NCI-H2107 treated with DMSO at 0.1 percent for 48 hours (cell line): Measurements from ENCODE around the gene DCTN1.

Source experiments
- DNase-seq: peaks from one replicate; lab custom pipeline; 2025; ENCODE audit not compliant: unreplicated experiment; lab: John Stamatoyannopoulos, UW

Gene DCTN1

GRCh38 chr2:74327627-74328026 is 52.5 kb downstream of the DCTN1 start:
- DNase-seq = no peak

- no peak for DNase-seq
Observed at GRCh38 chr2:74327199-74327598, 52.9 kb downstream of the DCTN1 start.

- no peak for DNase-seq
Observed at GRCh38 chr2:74325815-74326214, 54.3 kb downstream of the DCTN1 start.

- no peak for DNase-seq
Observed at GRCh38 chr2:74321737-74322136, 58.4 kb downstream of the DCTN1 start.

- DNase-seq = no peak
Observed at GRCh38 chr2:74317701-74318100, 62.4 kb downstream of the DCTN1 start.

- DNase-seq = no peak
Observed at GRCh38 chr2:74316627-74317295, 63.4 kb downstream of the DCTN1 start.

GRCh38 chr2:74314107-74314506 is 66.0 kb downstream of the DCTN1 start:
- DNase-seq = no peak

GRCh38 chr2:74313497-74313896 is 66.6 kb downstream of the DCTN1 start:
- DNase-seq = no peak

- DNase-seq = no peak
Observed at GRCh38 chr2:74312913-74313312, 67.2 kb downstream of the DCTN1 start.
